Transverse colon (tissue), 4 donors: Measurements from ENCODE around the gene CCNC. TPM values are rescaled to one million over a fixed set of nuclear protein-coding genes. Genes with fewer than 3 reads are reported as not detected.
"Not testable (repeated sequence)": the region's sequence is repeated elsewhere in the genome, so short reads cannot be mapped to it uniquely, and the experiment has no call there.

Source experiments
- DNase-seq: peaks from one replicate; pipeline ENCODE4 v3.0.0-alpha.2; 2019
- H3K27ac ChIP-seq, 4 donors: fragments of 200-600 bp; sonication (generic); 2 replicates each; pipeline ENCODE4 v1.5.1; 2016 to 2018; ENCODE audit warnings: inconsistent platforms in 4 of 4
- H3K27me3 ChIP-seq: fragments of 200-600 bp; sonication (generic); 2 replicates; pipeline ENCODE4 v1.5.1; 2017; ENCODE audit warnings: inconsistent platforms
- H3K36me3 ChIP-seq, 4 donors: fragments of 200-600 bp; sonication (generic); 2 replicates each; pipeline ENCODE4 v1.5.1; 2017 to 2019; ENCODE audit warnings: inconsistent platforms in 4 of 4
- H3K4me1 ChIP-seq, 4 donors: fragments of 200-600 bp; sonication (generic); 2 replicates each; pipeline ENCODE4 v1.5.1; 2017 to 2020; ENCODE audit warnings: inconsistent platforms in 4 of 4
- H3K4me3 ChIP-seq, 4 donors: fragments of 200-600 bp; sonication (generic); 1 replicate in 1 of 4; 2 replicates in 3 of 4; pipeline versions ENCODE4 v1.5.1 to v1.6.1; 2017 to 2019; ENCODE audit warnings: inconsistent platforms in 4 of 4
- H3K9me3 ChIP-seq, 2 donors: fragments of 200-600 bp; sonication (generic); 2 replicates each; pipeline ENCODE4 v1.5.1; 2017 to 2019; ENCODE audit warnings: inconsistent platforms in 2 of 2
- EP300 ChIP-seq: sonication (generic); formaldehyde crosslinking; IDR thresholded peaks from one replicate; pipeline ENCODE4 v1.6.1; 2017; ENCODE audit warnings: antibody characterized with exemption, low read depth
- POLR2A ChIP-seq: fragments of 450-650 bp; IDR thresholded peaks from one replicate; pipeline ENCODE4 v1.6.1; 2016; ENCODE audit warnings: antibody characterized with exemption, mild to moderate bottlenecking, moderate library complexity
- POLR2AphosphoS5 ChIP-seq, 3 donors: sonication (generic); formaldehyde crosslinking; IDR thresholded peaks; one replicate each; pipeline ENCODE4 v1.6.1; 2016; ENCODE audit warnings: antibody characterized with exemption in 3 of 3
- WGBS, 2 donors: methylation state at CpG; one replicate each; pipeline ENCODE4 v1.1.5; 2018; ENCODE audit warnings: low coverage in 1 of 2; 5-methylcytosine and 5-hydroxymethylcytosine counted together
- in situ Hi-C, 4 donors: fragments of 200-750 bp; cut with MboI; loops; one replicate each; pipeline versions ENCODE4 v1.15.0 to v1.15.1; 2017; ENCODE audit warnings: low sequenced_read_pairs in 3 of 4, low pct_ligation_motif_present in 1 of 4, low pct_unique_long_range_greater_than_20kb in 1 of 4
- intact Hi-C: fragments of 100-400 bp; cut with DNase I; formaldehyde crosslinking; loops from one replicate; pipeline ENCODE4 v1.15.1; 2023; ENCODE audit warnings: low total_unique reads
- total RNA-seq, 4 donors: library from RNA; depleted of rRNA; stranded (reverse); fragments of >200 nt; gene quantifications; one replicate each; pipeline ENCODE4 v1.1.0, GENCODE V29; 2016
- TF ChIP-seq, protein P1 (sequence below), 5 experiments: fragments of 200-600 bp in 3 of 5; fragments of 450-650 bp in 2 of 5; sonication (generic) in 3 of 5; IDR thresholded peaks; 1 replicate in 2 of 5; 2 replicates in 3 of 5; pipeline ENCODE4 v1.5.1; 2016 to 2017; ENCODE audit warnings: antibody characterized with exemption in 5 of 5, inconsistent platforms in 3 of 5, mild to moderate bottlenecking in 2 of 5, moderate library complexity in 1 of 5

CCNC gene
- total RNA-seq, 4 donors from 2014 or later = 47.0 to 104 (median 63.6) TPM

DNA sequence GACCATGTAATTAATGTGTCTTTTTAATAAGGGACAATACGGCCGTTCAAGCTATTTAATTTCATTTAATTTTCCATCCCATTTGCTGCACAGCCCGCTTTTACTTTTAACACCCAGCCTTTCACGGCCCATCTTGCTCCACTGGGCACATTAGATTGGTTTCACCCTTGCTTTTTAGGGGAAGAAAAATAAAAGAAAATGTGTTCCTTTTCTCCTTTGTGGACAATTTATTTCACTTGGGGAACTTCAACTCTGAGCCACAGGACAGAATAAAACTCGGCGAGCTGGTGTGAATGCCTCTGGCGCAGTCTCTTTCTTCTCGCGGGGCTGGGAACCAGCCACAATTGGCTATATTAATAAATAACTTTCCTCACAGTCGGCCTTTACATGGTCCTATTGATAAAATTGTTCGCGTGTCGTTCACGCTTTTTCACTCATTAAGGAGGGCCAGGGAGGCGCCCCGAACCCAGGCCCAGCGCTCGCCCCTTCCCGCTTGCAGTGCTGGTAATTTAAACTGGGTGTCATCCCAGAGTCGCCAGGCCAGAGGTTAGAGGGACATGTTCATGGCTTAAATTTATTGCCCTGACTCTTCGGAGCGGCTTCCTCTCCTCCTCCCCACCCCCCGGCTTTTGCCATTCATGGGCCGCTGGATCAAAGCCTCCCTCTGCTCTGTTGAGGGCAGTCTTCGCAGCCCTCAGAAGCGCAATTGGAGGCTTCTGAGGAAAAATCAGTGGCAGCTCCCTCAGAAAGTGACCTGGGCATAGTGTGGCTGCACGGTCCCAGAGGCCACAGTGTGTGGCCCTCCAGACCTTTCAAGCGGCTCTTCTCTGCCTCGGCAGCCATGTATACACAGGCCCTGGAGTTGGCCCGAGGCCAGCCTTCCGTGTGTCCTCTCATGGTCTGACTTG lies 36.0 kb upstream of the CCNC start:
- peak overlapping the region in 3 of 4 donors; percentile 7 to 43 (median 28) for H3K4me3 ChIP-seq

DNA sequence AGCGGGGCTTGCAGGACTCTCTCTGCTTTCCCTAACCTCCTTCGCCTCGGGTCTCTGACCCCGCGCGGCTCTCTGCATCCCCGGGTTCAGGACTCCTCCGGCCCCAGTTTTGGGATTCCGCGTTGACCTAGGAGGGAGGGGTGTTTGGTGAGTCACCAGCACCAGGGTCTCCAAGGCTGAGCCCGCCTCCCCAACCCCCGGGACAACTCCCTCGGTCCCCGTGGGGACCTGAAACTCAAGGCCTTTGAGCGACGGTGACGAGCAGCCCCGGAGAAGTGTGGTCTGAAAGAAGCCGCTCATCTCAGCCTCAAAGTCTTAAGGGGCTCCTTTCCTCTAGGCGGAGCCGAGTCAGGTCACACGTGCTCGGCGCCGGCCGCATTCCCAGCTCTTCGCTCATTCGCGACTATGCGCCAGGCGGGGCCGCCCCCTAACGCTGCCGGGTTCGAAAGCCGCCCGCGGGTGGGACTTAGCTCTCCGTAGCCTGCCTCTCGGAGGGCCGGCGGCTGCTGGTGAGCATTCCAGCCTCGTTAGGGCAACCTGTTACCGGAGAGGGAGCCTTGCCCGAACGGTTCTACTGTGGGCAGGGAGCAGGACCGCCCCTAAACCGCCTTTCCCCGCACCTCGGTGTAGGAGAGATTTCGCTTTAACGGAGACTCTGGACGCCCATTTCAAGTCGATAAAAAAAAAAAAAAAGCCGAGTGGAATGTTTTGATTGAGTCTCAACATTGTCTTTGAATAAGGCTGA lies 35.1 kb upstream of the CCNC start:
- Histone ChIP-seq H3K4me1 (peaks cover 4 to 28% (median 22%) of the 10 kb centered on the region in 4 donors), H3K27ac (no peak overlapping the region), H3K27me3 (peaks cover 100% of the 10 kb centered on the region), H3K9me3 (no peaks in the 10 kb centered on the region), H3K4me3 (peak overlapping the region in 3 of 4 donors; percentile 7 to 43 (median 28)), H3K36me3 (no peaks in the 10 kb centered on the region)
- WGBS, 2 donors = 4 to 10% methylated on average over 9 to 37 of the region's 55 CpGs
- in situ Hi-C loops = no loop called here
- TF ChIP-seq, protein P1, sequence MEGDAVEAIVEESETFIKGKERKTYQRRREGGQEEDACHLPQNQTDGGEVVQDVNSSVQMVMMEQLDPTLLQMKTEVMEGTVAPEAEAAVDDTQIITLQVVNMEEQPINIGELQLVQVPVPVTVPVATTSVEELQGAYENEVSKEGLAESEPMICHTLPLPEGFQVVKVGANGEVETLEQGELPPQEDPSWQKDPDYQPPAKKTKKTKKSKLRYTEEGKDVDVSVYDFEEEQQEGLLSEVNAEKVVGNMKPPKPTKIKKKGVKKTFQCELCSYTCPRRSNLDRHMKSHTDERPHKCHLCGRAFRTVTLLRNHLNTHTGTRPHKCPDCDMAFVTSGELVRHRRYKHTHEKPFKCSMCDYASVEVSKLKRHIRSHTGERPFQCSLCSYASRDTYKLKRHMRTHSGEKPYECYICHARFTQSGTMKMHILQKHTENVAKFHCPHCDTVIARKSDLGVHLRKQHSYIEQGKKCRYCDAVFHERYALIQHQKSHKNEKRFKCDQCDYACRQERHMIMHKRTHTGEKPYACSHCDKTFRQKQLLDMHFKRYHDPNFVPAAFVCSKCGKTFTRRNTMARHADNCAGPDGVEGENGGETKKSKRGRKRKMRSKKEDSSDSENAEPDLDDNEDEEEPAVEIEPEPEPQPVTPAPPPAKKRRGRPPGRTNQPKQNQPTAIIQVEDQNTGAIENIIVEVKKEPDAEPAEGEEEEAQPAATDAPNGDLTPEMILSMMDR (IDR thresholded peaks at IDR 0.05) = no peak
- TF ChIP-seq EP300 (no peak), POLR2AphosphoS5 (IDR thresholded peaks at IDR 0.05) (no peak), POLR2A (no peak)
- no peak for DNase-seq
- intact Hi-C loops = no loop called here

More for the DNA sequence above, 36.0 kb upstream of the CCNC start:
- TF ChIP-seq POLR2A (no peak), POLR2AphosphoS5 (IDR thresholded peaks at IDR 0.05) (no peak), EP300 (no peak)
- TF ChIP-seq, protein P1 (IDR thresholded peaks at IDR 0.05) = no peak
- peaks cover 100% of the 10 kb centered on the region for H3K27me3 ChIP-seq
- H3K4me1 ChIP-seq = peaks cover 4 to 28% (median 22%) of the 10 kb centered on the region in 4 donors
- no peak overlapping the region for H3K27ac ChIP-seq
- DNase-seq = no peak
- no peaks in the 10 kb centered on the region for H3K36me3 ChIP-seq
- WGBS, 2 donors = 2 to 21% methylated on average over 4 to 30 of the region's 31 CpGs
- intact Hi-C loops (no loop called here), in situ Hi-C loops (no loop called here)
- no peaks in the 10 kb centered on the region for H3K9me3 ChIP-seq

GRCh38 chr6:99602520-99603420 lies 34.3 kb upstream of the CCNC start:
- TF ChIP-seq EP300 (no peak), POLR2AphosphoS5 (IDR thresholded peaks at IDR 0.05) (no peak), POLR2A (no peak)
- TF ChIP-seq, protein P1 (IDR thresholded peaks at IDR 0.05) = no peak
- intact Hi-C loops = no loop called here
- Histone ChIP-seq H3K27me3 (peaks cover 100% of the 10 kb centered on the region), H3K9me3 (no peaks in the 10 kb centered on the region), H3K4me1 (peaks cover 4 to 28% (median 22%) of the 10 kb centered on the region in 4 donors), H3K36me3 (no peaks in the 10 kb centered on the region), H3K27ac (no peak overlapping the region), H3K4me3 (peak overlapping the region in 2 of 4 donors; percentile 28 to 43)
- DNase-seq = no peak
- in situ Hi-C loops = no loop called here
- WGBS, 2 donors = 9 to 12% methylated on average over 16 to 41 of the region's 54 CpGs

DNA sequence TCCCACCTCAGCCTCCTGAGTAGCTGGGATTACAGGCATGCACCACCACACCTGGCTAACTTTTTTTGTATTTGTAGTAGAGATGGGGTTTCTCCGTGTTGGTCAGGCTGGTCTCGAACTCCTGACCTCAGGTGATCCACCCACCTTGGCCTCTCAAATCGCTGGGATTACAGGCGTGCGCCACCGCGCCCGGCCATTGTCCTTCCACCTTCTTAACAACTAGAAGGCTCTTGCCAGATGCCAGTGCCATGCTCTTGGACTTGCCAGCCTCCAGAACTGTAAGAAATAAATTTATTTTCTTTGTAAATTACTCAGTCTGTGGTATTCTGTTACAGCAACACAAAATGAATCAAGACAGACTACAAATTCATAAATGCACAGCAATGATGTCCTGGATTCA lies 26.2 kb upstream of the CCNC start:
- H3K36me3 ChIP-seq, H3K4me3 ChIP-seq, DNase-seq, H3K27ac ChIP-seq, H3K9me3 ChIP-seq, in situ Hi-C loops: not testable (repeated sequence)
- H3K27me3 ChIP-seq = peaks cover 100% of the 10 kb centered on the region
- peaks cover 0 to 11% (median 8%) of the 10 kb centered on the region in 4 donors for H3K4me1 ChIP-seq
- intact Hi-C loops = loop anchor here (5.0 kb wide), 1 partner anchor 148 kb away; no protein-coding TSS in a partner anchor
- 84 to 98% methylated on average over 8 of the region's 8 CpGs for WGBS, 2 donors
